PC-9 (cell line): ENCODE data around the gene TSGA10. TPM values are rescaled to one million over a fixed set of nuclear protein-coding genes. Genes with fewer than 3 reads are reported as not detected.

Source experiments
- BruUV-seq: library from RNA; stranded (reverse); fragments of 400-500 nt; replicated peaks from 2 replicates; lab custom pipeline; 2021; lab: Mats Ljungman, UMichigan
- CTCF ChIA-PET: fragments of 300-600 bp; sonication (Branson Sonifier 250); formaldehyde crosslinking; loops from one replicate; lab custom pipeline; 2022; ENCODE audit warnings: antibody characterized with exemption; lab: Charles Lee
- POLR2A ChIA-PET: fragments of 300-600 bp; sonication (Branson Sonifier 250); formaldehyde crosslinking; loops from one replicate; lab custom pipeline; 2022; ENCODE audit warnings: antibody characterized with exemption; ENCODE audit not compliant: unreplicated experiment; lab: Charles Lee
- DNase-seq, 2 experiments: peaks; one replicate each; pipeline versions ENCODE4 v3.0.0 to v3.0.0-alpha.2; 2015 to 2022; ENCODE audit warnings: mixed read lengths in 1 of 2
- H2AFZ ChIP-seq: fragments of 200-600 bp; sonication (generic); 2 replicates; pipeline ENCODE4 v1.8.1; 2017; ENCODE audit warnings: antibody characterized with exemption
- H3F3A ChIP-seq: fragments of 200-600 bp; sonication (generic); 2 replicates; pipeline ENCODE4 v1.8.1; 2017; ENCODE audit warnings: antibody characterized with exemption, mild to moderate bottlenecking, low read depth; ENCODE audit not compliant: insufficient read depth
- H3K27ac ChIP-seq: fragments of 200-600 bp; sonication (generic); 2 replicates; pipeline ENCODE4 v1.6.1; 2016; ENCODE audit warnings: mixed run types
- H3K27me3 ChIP-seq: fragments of 200-600 bp; sonication (generic); 2 replicates; pipeline ENCODE4 v1.6.1; 2016; ENCODE audit warnings: low read depth, mixed run types; ENCODE audit not compliant: insufficient read depth
- H3K36me3 ChIP-seq: fragments of 200-600 bp; sonication (generic); 2 replicates; pipeline ENCODE4 v1.6.1; 2016; ENCODE audit warnings: low read depth, mixed run types
- H3K4me1 ChIP-seq: fragments of 200-600 bp; sonication (generic); replicated peaks from 2 replicates; pipeline ENCODE4 v1.6.1; 2016; ENCODE audit warnings: mixed run types; ENCODE audit not compliant: insufficient read depth
- H3K4me2 ChIP-seq: fragments of 200-600 bp; sonication (generic); 2 replicates; pipeline ENCODE4 v1.6.1; 2017; ENCODE audit warnings: mixed run types
- H3K4me3 ChIP-seq: fragments of 200-600 bp; sonication (generic); 2 replicates; pipeline ENCODE4 v1.6.1; 2016; ENCODE audit warnings: mixed run types
- H3K79me2 ChIP-seq: fragments of 200-600 bp; sonication (generic); 2 replicates; pipeline ENCODE4 v1.6.1; 2017; ENCODE audit warnings: low read depth, mixed run types
- H3K9me2 ChIP-seq: fragments of 200-600 bp; sonication (generic); 2 replicates; pipeline ENCODE4 v1.8.1; 2017; ENCODE audit warnings: mild to moderate bottlenecking; ENCODE audit not compliant: insufficient read depth
- H3K9me3 ChIP-seq: fragments of 200-600 bp; sonication (generic); 2 replicates; pipeline ENCODE4 v1.8.1; 2016; ENCODE audit warnings: low read depth; ENCODE audit not compliant: insufficient read depth
- H4K20me1 ChIP-seq: fragments of 200-600 bp; sonication (generic); 2 replicates; pipeline ENCODE4 v1.8.1; 2017; ENCODE audit not compliant: insufficient read depth
- CTCF ChIP-seq: fragments of 200-600 bp; sonication (generic); conservative IDR thresholded peaks from 2 replicates; pipeline ENCODE4 v1.6.1; 2017; ENCODE audit warnings: mixed run types, antibody characterized with exemption, mild to moderate bottlenecking, moderate library complexity
- EZH2 ChIP-seq: fragments of 200-600 bp; sonication (generic); IDR thresholded peaks from 2 replicates; pipeline ENCODE4 v1.8.0; 2017; ENCODE audit warnings: antibody characterized with exemption, low read depth
- intact Hi-C: fragments of 100-400 bp; cut with micrococcal nuclease; formaldehyde crosslinking; loops from one replicate; pipeline ENCODE4 v1.10.0; 2022; ENCODE audit not compliant: unreplicated experiment
- total RNA-seq: library from RNA; stranded (reverse); gene quantifications from 2 replicates; pipeline ENCODE4 v1.2.3, GENCODE V29; 2021

TSGA10 gene
- total RNA-seq, 1 experiment from 2014 or later = 14.9 TPM

GRCh38 chr2:99190548-99190947 is 35.8 kb upstream of the TSGA10 start:
- CTCF ChIA-PET = no interaction called here
- Histone ChIP-seq H4K20me1 (peaks cover 30% of the 10 kb centered on the region), H3K79me2 (peaks cover 27% of the 10 kb centered on the region), H3K4me1 (no peaks in the 10 kb centered on the region), H3F3A (no peaks in the 10 kb centered on the region; the same call in 1 of the 2 replicates), H3K27ac (no peak overlapping the region), H3K9me2 (no peaks in the 10 kb centered on the region), H3K27me3 (no peaks in the 10 kb centered on the region), H3K9me3 (no peaks in the 10 kb centered on the region), H3K4me2 (no peak overlapping the region), H2AFZ (no peak overlapping the region), H3K4me3 (no peak overlapping the region), H3K36me3 (peaks cover 48% of the 10 kb centered on the region)
- TF ChIP-seq CTCF = no peak; the same call in 1 of the 2 replicates
- no peak for TF ChIP-seq EZH2
- BruUV-seq = no TSS peak
- POLR2A ChIA-PET = no interaction called here
- DNase-seq = no peak
- intact Hi-C loops = no loop called here

DNA sequence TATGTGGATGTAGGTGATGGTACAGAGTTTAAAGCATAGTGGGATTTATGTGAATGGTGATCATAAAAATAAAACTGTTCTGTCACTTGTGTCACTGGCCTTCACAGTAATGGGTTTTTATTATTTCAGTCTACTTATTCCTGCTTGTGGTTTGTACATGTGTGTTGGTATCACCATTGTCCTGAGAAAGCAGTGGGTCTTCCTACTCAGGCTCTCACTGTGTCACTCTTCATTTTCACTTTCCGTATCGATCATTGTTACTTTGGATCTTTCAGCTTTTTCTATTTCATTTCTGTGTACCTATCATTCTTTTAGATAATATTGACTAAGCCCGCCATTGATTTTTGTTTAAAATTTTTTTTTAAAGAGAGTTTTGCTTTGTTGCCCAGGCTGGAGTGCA is 33.6 kb upstream of the TSGA10 start:
- Histone ChIP-seq H3K27me3 (no peaks in the 10 kb centered on the region), H3K79me2 (peaks cover 49% of the 10 kb centered on the region), H3K4me2 (no peak overlapping the region), H3K4me3 (no peak overlapping the region), H3F3A (no peaks in the 10 kb centered on the region; the same call in 1 of the 2 replicates), H3K4me1 (peaks cover 8% of the 10 kb centered on the region), H4K20me1 (peaks cover 36% of the 10 kb centered on the region), H3K9me3 (no peaks in the 10 kb centered on the region), H3K9me2 (no peaks in the 10 kb centered on the region), H3K36me3 (peaks cover 32% of the 10 kb centered on the region), H2AFZ (no peak overlapping the region), H3K27ac (no peak overlapping the region)
- ChIA-PET CTCF (no interaction called here), POLR2A (no interaction called here)
- no peak for DNase-seq
- BruUV-seq = no TSS peak
- TF ChIP-seq EZH2 = no peak
- no peak for TF ChIP-seq CTCF
- intact Hi-C loops = no loop called here

DNA sequence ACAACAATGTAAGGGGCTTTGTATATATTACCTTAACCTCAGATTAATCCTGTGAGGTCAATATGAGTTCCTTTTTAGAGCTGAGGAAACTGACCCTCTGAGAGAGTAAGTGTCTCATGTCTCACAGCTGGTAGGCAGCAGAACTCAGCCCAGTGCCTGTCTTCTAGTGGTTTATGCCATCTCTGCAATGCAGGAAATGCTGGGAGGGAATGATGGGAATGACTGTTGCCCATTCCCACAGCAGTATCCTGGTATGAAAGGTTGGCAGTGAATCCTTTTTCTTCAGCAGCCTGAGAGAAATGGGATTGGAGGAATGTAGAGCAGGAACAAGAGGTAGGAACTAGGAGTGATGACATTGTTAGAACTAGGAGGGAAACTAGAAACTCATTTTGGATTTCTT is 32.3 kb upstream of the TSGA10 start:
- H3K9me3 ChIP-seq = no peaks in the 10 kb centered on the region
- intact Hi-C loops = no loop called here
- peaks cover 22% of the 10 kb centered on the region for H3K36me3 ChIP-seq
- no peak overlapping the region for H2AFZ ChIP-seq
- ChIA-PET POLR2A (no interaction called here), CTCF (no interaction called here)
- no peak overlapping the region for H3K4me2 ChIP-seq
- no peaks in the 10 kb centered on the region for H3K27me3 ChIP-seq
- H3K4me3 ChIP-seq = no peak overlapping the region
- no TSS peak for BruUV-seq
- H3K27ac ChIP-seq = no peak overlapping the region
- TF ChIP-seq EZH2 (no peak), CTCF (no peak)
- DNase-seq = no peak
- H3F3A ChIP-seq = peaks cover 6% of the 10 kb centered on the region
- peaks cover 22% of the 10 kb centered on the region for H3K4me1 ChIP-seq
- no peaks in the 10 kb centered on the region for H3K9me2 ChIP-seq
- peaks cover 31% of the 10 kb centered on the region for H4K20me1 ChIP-seq
- peaks cover 63% of the 10 kb centered on the region for H3K79me2 ChIP-seq
